HepG2 (cell line): ENCODE measurements around the gene PPP6R2. TPM values are rescaled to one million over a fixed set of nuclear protein-coding genes. Genes with fewer than 3 reads are reported as not detected.

Source experiments
- ESRRA ChIP-seq: sonication (generic); formaldehyde crosslinking; IDR thresholded peaks from 2 replicates; pipeline ENCODE4 v1.5.1; 2020; ENCODE audit warnings: mild to moderate bottlenecking, low read depth, missing genetic modification reagents
- ETV5 ChIP-seq: IDR thresholded peaks from 2 replicates; pipeline ENCODE4 v1.6.1; 2018; ENCODE audit warnings: missing biosample characterization, missing genetic modification reagents, inconsistent platforms, borderline replicate concordance
- FOSL1 ChIP-seq: sonication (generic); formaldehyde crosslinking; IDR thresholded peaks from 2 replicates; pipeline ENCODE4 v1.9.0; 2021; ENCODE audit warnings: missing genetic modification reagents, borderline replicate concordance
- FOXA3 ChIP-seq: IDR thresholded peaks from 2 replicates; pipeline ENCODE4 v1.6.1; 2016; ENCODE audit warnings: missing genetic modification reagents, missing compliant biosample characterization
- HIVEP1 ChIP-seq: sonication (generic); formaldehyde crosslinking; IDR thresholded peaks from 2 replicates; pipeline ENCODE4 v1.4.0; 2020; ENCODE audit warnings: mild to moderate bottlenecking, missing genetic modification reagents
- KAT2B ChIP-seq: fragments of 150-350 bp; IDR thresholded peaks from 2 replicates; pipeline ENCODE4 v1.6.1; 2014; ENCODE audit warnings: low read depth, low read length, borderline replicate concordance
- MAFF ChIP-seq: IDR thresholded peaks from 2 replicates; pipeline ENCODE4 v1.6.1; 2011; ENCODE audit warnings: low read depth, low read length, improper control_type of control experiment
- MEIS2 ChIP-seq: sonication (generic); formaldehyde crosslinking; IDR thresholded peaks from 2 replicates; pipeline ENCODE4 v1.9.0; 2021; ENCODE audit warnings: mild to moderate bottlenecking, missing genetic modification reagents
- NR2C2 ChIP-seq: sonication (generic); formaldehyde crosslinking; IDR thresholded peaks from 2 replicates; pipeline ENCODE4 v1.4.0; 2020; ENCODE audit warnings: missing genetic modification reagents, mild to moderate bottlenecking, moderate library complexity, borderline replicate concordance
- ONECUT2 ChIP-seq: sonication (generic); formaldehyde crosslinking; IDR thresholded peaks from 2 replicates; pipeline ENCODE4 v1.4.0; 2020; ENCODE audit warnings: missing genetic modification reagents
- PHF5A ChIP-seq: IDR thresholded peaks from one replicate; pipeline ENCODE4 v1.6.1; 2018; ENCODE audit warnings: low read depth, missing genetic modification reagents; ENCODE audit not compliant: unreplicated experiment
- RARG ChIP-seq: sonication (generic); formaldehyde crosslinking; IDR thresholded peaks from 2 replicates; pipeline ENCODE4 v1.4.0; 2020; ENCODE audit warnings: low read depth, mild to moderate bottlenecking, missing genetic modification reagents
- SP5 ChIP-seq: IDR thresholded peaks from 2 replicates; pipeline ENCODE4 v1.6.1; 2016; ENCODE audit warnings: low read depth, borderline replicate concordance
- SPEN ChIP-seq: sonication (generic); formaldehyde crosslinking; IDR thresholded peaks from 2 replicates; pipeline ENCODE4 v1.5.1; 2020; ENCODE audit warnings: low read depth, mild to moderate bottlenecking, missing genetic modification reagents
- TBX2 ChIP-seq: sonication (generic); formaldehyde crosslinking; IDR thresholded peaks from 2 replicates; pipeline ENCODE4 v1.5.0; 2020; ENCODE audit warnings: missing genetic modification reagents, mild to moderate bottlenecking, borderline replicate concordance
- TEAD2 ChIP-seq: sonication (generic); formaldehyde crosslinking; IDR thresholded peaks from 2 replicates; pipeline ENCODE4 v1.9.0; 2021; ENCODE audit warnings: missing genetic modification reagents
- TEF ChIP-seq: sonication (generic); formaldehyde crosslinking; IDR thresholded peaks from 2 replicates; pipeline ENCODE4 v1.5.0; 2020; ENCODE audit warnings: missing genetic modification reagents
- ZBTB38 ChIP-seq: sonication (generic); formaldehyde crosslinking; IDR thresholded peaks from 2 replicates; pipeline ENCODE4 v1.5.1; 2020; ENCODE audit warnings: mild to moderate bottlenecking, missing genetic modification reagents
- ZBTB39 ChIP-seq: sonication (generic); formaldehyde crosslinking; IDR thresholded peaks from 2 replicates; pipeline ENCODE4 v1.5.0; 2020; ENCODE audit warnings: missing genetic modification reagents
- ZBTB49 ChIP-seq: sonication (generic); formaldehyde crosslinking; IDR thresholded peaks from 2 replicates; pipeline ENCODE4 v1.4.0; 2020; ENCODE audit warnings: missing genetic modification reagents, borderline replicate concordance
- ZEB1 ChIP-seq: IDR thresholded peaks from 2 replicates; pipeline ENCODE4 v1.6.1; 2012; ENCODE audit warnings: mild to moderate bottlenecking, low read depth, inconsistent platforms; ENCODE audit not compliant: insufficient replicate concordance
- ZNF24 ChIP-seq: fragments of 450-650 bp; IDR thresholded peaks from 2 replicates; pipeline ENCODE4 v1.6.1; 2017; ENCODE audit warnings: antibody characterized with exemption, mild to moderate bottlenecking
- ZNF770 ChIP-seq: sonication (generic); formaldehyde crosslinking; IDR thresholded peaks from 2 replicates; pipeline ENCODE4 v1.5.0; 2020; ENCODE audit warnings: mild to moderate bottlenecking, missing genetic modification reagents
- polyA plus RNA-seq, 8 experiments: library from polyadenylated mRNA; depleted of rRNA in 3 of 8; stranded (reverse) in 7 of 8; unstranded in 1 of 8; fragments of >200 nt; fragmentation: Illumina TruSeq in 4 of 8; extraction: Trizol in 4 of 8; gene quantifications; 2 replicates each; pipeline versions ENCODE4 v1.2.1 to v1.2.3, GENCODE V29; 2011 to 2016; ENCODE audit warnings: low read depth in 4 of 8, missing spikeins in 1 of 8, mixed read lengths in 1 of 8; ENCODE audit not compliant: insufficient read depth in 1 of 8
- total RNA-seq, 5 experiments: library from RNA; depleted of rRNA; stranded (reverse); fragments of >200 nt; fragmentation: Illumina TruSeq; extraction: Trizol; gene quantifications; 2 replicates each; pipeline ENCODE4 v1.2.3, GENCODE V29; 2016; ENCODE audit warnings: low read depth in 1 of 5

The PPP6R2 gene
- total and polyA plus RNA-seq, 2 of the 13 experiments (the other 11 are each of a cell fraction or from before 2014, with no cell fraction given) = 55.0 to 102 TPM

GRCh38 chr22:50396751-50397370 lies 53.7 kb downstream of the PPP6R2 start (continued):
- peak; percentile 84 for TF ChIP-seq TBX2 (CRISPR knock-in tag)
- TF ChIP-seq FOSL1 (CRISPR knock-in tag) = no peak
- TF ChIP-seq MEIS2 = no peak; the same call in 1 of the 2 replicates
- peak; percentile 63 for TF ChIP-seq ZEB1
- TF ChIP-seq ZBTB49 (CRISPR knock-in tag) = no peak
- peak; percentile 58; the same call in 1 of the 2 replicates for TF ChIP-seq SPEN (CRISPR knock-in tag)
- no peak for TF ChIP-seq KAT2B
- peak; percentile 66 for TF ChIP-seq NR2C2 (CRISPR knock-in tag)
- peak; percentile 87 for TF ChIP-seq SP5 (CRISPR knock-in tag)
- TF ChIP-seq HIVEP1 (CRISPR knock-in tag) = peak; percentile 89
- no peak for TF ChIP-seq ZNF24
- TF ChIP-seq ETV5 = peak; percentile 99
- peak; percentile 100 for TF ChIP-seq FOXA3
- peak; percentile 75 for TF ChIP-seq ZNF770 (CRISPR knock-in tag)
- TF ChIP-seq RARG = no peak
- no peak for TF ChIP-seq ZBTB38 (CRISPR knock-in tag)
- no peak for TF ChIP-seq ZBTB39 (CRISPR knock-in tag)
- no peak for TF ChIP-seq ESRRA
- no peak for TF ChIP-seq TEAD2 (CRISPR knock-in tag)
- TF ChIP-seq TEF (CRISPR knock-in tag) = no peak
- peak; percentile 16; the same call in 1 of the 2 replicates for TF ChIP-seq ONECUT2 (CRISPR knock-in tag)
- peak; percentile 70 for TF ChIP-seq MAFF
- no peak for TF ChIP-seq PHF5A (CRISPR knock-in tag)
